BLaER1 treated with 17β-estradiol and CSF1 and Interleukin-3, amounts not matched to agents 10 nM and 100 nM (cell line): ENCODE measurements around the gene EVI2A.

Experiments used
- H3K27ac ChIP-seq, 11 experiments: shearing (Covaris generic); formaldehyde crosslinking; 2 replicates each; pipeline ENCODE4 v1.8.1; 2022
- H3K27me3 ChIP-seq, 11 experiments: shearing (Covaris generic); formaldehyde crosslinking; 2 replicates each; pipeline ENCODE4 v1.8.1; 2022
- H3K36me3 ChIP-seq, 11 experiments: shearing (Covaris generic); formaldehyde crosslinking; 2 replicates each; pipeline ENCODE4 v1.8.1; 2022
- H3K4me1 ChIP-seq, 10 experiments: shearing (Covaris generic); formaldehyde crosslinking; 2 replicates each; pipeline ENCODE4 v1.8.1; 2022
- H3K4me2 ChIP-seq, 11 experiments: shearing (Covaris generic); formaldehyde crosslinking; 2 replicates each; pipeline ENCODE4 v1.8.1; 2022
- H3K4me3 ChIP-seq, 10 experiments: shearing (Covaris generic); formaldehyde crosslinking; 2 replicates each; pipeline ENCODE4 v1.8.1; 2022
- H3K9ac ChIP-seq, 11 experiments: shearing (Covaris generic); formaldehyde crosslinking; 2 replicates each; pipeline ENCODE4 v1.8.1; 2022
- H3K9me3 ChIP-seq, 11 experiments: shearing (Covaris generic); formaldehyde crosslinking; replicated peaks in 1 of 11; 2 replicates each; pipeline ENCODE4 v1.8.1; 2022
- H4K20me1 ChIP-seq, 11 experiments: shearing (Covaris generic); formaldehyde crosslinking; 2 replicates each; pipeline ENCODE4 v1.8.1; 2022
- Cebpa-rat ChIP-seq, 11 experiments: shearing (Covaris generic); IDR thresholded peaks; 2 replicates each; pipeline ENCODE4 v1.8.1; 2022

Gene EVI2A

DNA sequence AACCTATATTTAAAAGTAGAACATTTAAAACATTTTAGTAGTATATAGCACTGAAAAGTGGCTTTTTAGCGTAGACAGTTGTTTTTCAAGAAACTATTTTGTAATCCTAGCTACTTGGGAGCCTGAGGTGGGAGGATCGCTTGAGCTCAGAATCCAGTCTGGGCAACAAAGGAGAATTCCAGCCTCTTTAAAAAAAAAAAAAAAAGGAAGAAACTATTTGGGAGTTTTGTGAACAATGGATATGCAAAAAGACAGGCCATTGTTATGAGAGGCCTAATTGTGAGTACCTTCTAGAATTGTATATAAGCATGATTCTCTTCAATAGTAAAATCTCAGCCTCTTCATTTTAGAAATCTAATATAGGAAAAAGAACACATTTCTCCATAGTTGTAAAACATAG lies 42.0 kb downstream of the EVI2A start:
- Histone ChIP-seq H3K9ac (no peak overlapping the region), H3K36me3 (peaks cover 36 to 90% (median 62%) of the 10 kb centered on the region in 11 experiments), H3K27me3 (no peaks in the 10 kb centered on the region), H3K9me3 (0 out of 22 replicates have a peak, but pooled peaks cover 0 to 5% (median 0%) of the 10 kb centered on the region in 11 experiments), H3K4me3 (no peak overlapping the region), H3K4me2 (no peak overlapping the region), H3K4me1 (peaks cover 0 to 10% (median 0%) of the 10 kb centered on the region in 10 experiments; a peak in 7 of 20 replicates), H3K27ac (no peak overlapping the region), H4K20me1 (no peaks in the 10 kb centered on the region)
- TF ChIP-seq Cebpa-rat (IDR thresholded peaks at IDR 0.05) = no peak

DNA sequence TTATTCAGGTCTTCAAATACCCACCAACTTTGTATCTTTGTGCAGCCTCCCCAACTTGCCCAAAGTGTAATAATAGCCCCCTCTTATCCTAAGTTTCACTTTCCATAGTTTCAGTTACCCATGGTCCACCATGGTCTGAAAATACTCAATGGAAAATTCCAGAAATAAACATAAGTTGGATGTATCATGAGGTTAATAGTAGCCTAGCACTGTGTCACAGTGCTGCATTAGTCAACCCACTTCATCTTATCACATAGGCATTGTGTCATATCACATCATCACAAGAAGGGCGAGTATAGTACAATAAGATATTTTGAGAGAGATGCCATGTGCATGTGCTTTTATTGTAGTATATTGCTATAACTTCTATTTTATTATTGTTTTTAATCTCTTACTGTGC lies 46.3 kb downstream of the EVI2A start:
- no peaks in the 10 kb centered on the region for H3K27me3 ChIP-seq
- H3K9me3 ChIP-seq = no peaks in the 10 kb centered on the region
- peaks cover 40 to 86% (median 61%) of the 10 kb centered on the region in 11 experiments for H3K36me3 ChIP-seq
- no peaks in the 10 kb centered on the region for H4K20me1 ChIP-seq
- peaks cover 0 to 35% (median 0%) of the 10 kb centered on the region in 10 experiments; a peak in 8 of 20 replicates for H3K4me1 ChIP-seq
- no peak for TF ChIP-seq Cebpa-rat (IDR thresholded peaks at IDR 0.05)
- H3K9ac ChIP-seq = no peak overlapping the region
- peak overlapping the region in 2 of 11 experiments; percentile 58 to 74; a peak in 3 of 22 replicates for H3K4me2 ChIP-seq
- H3K4me3 ChIP-seq = no peak overlapping the region
- H3K27ac ChIP-seq = peak overlapping the region in 6 of 11 experiments; percentile 27 to 57 (median 34); a peak in 7 of 22 replicates

DNA sequence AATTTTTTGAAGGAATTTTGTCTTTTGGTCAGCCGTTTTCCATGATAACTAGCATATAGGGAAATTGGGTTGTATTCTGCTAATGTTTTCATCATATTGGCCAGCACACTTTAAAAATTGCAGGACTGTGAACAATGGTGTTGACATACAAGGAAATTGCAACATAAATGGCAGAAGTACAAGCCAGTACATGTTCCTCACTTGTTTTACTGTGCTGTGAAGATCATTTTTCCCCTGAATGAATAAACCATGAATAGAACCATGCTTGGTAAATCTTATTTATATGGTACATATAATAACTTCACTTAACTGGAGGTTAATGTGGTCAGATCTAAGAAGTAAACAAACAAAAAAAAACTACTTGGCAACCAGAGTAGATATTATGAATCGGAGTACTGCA lies 47.2 kb downstream of the EVI2A start:
- Histone ChIP-seq H3K4me1 (peaks cover 0 to 39% (median 0%) of the 10 kb centered on the region in 10 experiments; a peak in 8 of 20 replicates), H3K4me2 (peak overlapping the region in 6 of 11 experiments; percentile 8 to 74 (median 26); a peak in 8 of 22 replicates), H3K27ac (peak overlapping the region in 6 of 11 experiments; percentile 28 to 57 (median 34); a peak in 11 of 22 replicates), H4K20me1 (no peaks in the 10 kb centered on the region), H3K27me3 (no peaks in the 10 kb centered on the region), H3K36me3 (peaks cover 46 to 88% (median 67%) of the 10 kb centered on the region in 11 experiments), H3K9me3 (no peaks in the 10 kb centered on the region), H3K4me3 (no peak overlapping the region), H3K9ac (no peak overlapping the region)
- TF ChIP-seq Cebpa-rat (IDR thresholded peaks at IDR 0.05) = peak in 2 of 11 experiments; percentile 25 to 46; a peak in 4 of 22 replicates

DNA sequence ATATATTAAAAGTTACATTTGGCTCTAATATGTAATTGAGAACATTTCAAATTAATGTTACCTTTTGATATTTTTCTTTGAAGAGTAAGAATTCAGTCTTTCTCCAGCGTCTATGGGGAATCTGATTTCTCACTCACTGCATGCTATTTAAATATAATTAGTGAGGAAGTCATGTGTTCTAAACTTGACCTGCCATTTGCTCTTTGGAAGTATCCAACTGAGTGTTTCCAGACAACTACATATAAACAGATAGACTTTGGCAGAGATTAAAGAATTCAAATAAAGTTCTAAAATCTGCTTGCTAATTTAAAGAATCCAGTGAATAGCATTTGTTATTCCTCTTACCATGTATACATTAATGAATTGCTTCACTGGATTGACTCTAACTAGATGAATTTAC lies 47.9 kb downstream of the EVI2A start:
- Histone ChIP-seq H3K36me3 (peaks cover 48 to 88% (median 71%) of the 10 kb centered on the region in 11 experiments), H3K27ac (peak overlapping the region in 4 of 11 experiments; percentile 28 to 57 (median 34); a peak in 4 of 22 replicates), H3K4me2 (peak overlapping the region in 2 of 11 experiments; percentile 51 to 74; a peak in 4 of 22 replicates), H3K9ac (no peak overlapping the region), H3K4me3 (no peak overlapping the region), H3K9me3 (no peaks in the 10 kb centered on the region), H3K4me1 (peaks cover 0 to 39% (median 0%) of the 10 kb centered on the region in 10 experiments; a peak in 8 of 20 replicates), H3K27me3 (no peaks in the 10 kb centered on the region), H4K20me1 (no peaks in the 10 kb centered on the region)
- no peak for TF ChIP-seq Cebpa-rat (IDR thresholded peaks at IDR 0.05)

DNA sequence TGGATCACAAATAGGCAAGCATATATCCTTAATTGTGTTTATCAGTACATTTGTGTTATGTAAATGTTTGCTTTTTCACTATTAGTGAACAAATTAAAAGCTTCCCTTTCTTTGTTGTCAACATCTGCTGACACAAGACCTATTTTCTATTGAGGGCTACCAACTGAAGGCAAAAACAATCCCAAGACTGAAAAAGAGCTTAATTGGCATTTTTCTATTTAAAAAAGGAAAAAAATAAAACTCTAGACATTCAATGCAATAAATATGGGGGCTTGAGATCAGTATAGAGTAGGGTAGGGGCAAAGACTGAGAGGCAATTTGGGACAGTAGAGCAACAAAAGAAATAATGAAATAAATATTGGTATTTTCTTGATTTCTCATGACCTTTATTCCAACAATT lies 48.6 kb downstream of the EVI2A start:
- TF ChIP-seq Cebpa-rat (IDR thresholded peaks at IDR 0.05) = no peak
- Histone ChIP-seq H3K4me3 (no peak overlapping the region), H3K9ac (no peak overlapping the region), H3K27me3 (no peaks in the 10 kb centered on the region), H4K20me1 (no peaks in the 10 kb centered on the region), H3K4me2 (peak overlapping the region in 3 of 11 experiments; percentile 6 to 74 (median 51); a peak in 5 of 22 replicates), H3K36me3 (peaks cover 54 to 92% (median 76%) of the 10 kb centered on the region in 11 experiments), H3K9me3 (no peaks in the 10 kb centered on the region), H3K4me1 (peaks cover 0 to 39% (median 0%) of the 10 kb centered on the region in 10 experiments; a peak in 8 of 20 replicates), H3K27ac (peak overlapping the region in 2 of 11 experiments; percentile 34 to 57; a peak in 3 of 22 replicates)

DNA sequence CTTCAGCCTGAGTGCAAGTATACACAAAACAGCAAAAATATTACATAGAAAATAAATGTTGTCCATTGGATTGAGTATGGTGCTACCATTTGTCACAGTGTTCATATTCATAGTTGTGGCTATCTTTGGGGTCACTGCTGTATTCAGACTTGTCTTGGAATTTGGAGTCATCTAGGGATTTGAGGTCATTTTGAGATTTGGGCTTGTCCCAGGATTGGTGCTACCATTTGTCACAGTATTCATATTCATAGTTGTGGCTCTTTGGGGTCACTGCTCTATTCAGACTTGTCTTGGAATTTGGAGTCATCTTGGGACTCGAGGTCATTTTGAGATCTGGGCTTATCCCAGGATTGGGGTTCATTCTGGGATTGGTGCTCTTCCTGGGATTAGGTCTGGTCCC lies 49.2 kb downstream of the EVI2A start:
- H4K20me1 ChIP-seq = no peaks in the 10 kb centered on the region
- peak overlapping the region in 2 of 11 experiments; percentile 34 to 57; a peak in 2 of 22 replicates for H3K27ac ChIP-seq
- peak overlapping the region in 2 of 11 experiments; percentile 51 to 74; a peak in 5 of 22 replicates for H3K4me2 ChIP-seq
- peaks cover 0 to 39% (median 0%) of the 10 kb centered on the region in 10 experiments; a peak in 8 of 20 replicates for H3K4me1 ChIP-seq
- no peaks in the 10 kb centered on the region for H3K9me3 ChIP-seq
- no peak overlapping the region for H3K4me3 ChIP-seq
- TF ChIP-seq Cebpa-rat (IDR thresholded peaks at IDR 0.05) = no peak
- H3K27me3 ChIP-seq = no peaks in the 10 kb centered on the region
- H3K36me3 ChIP-seq = peaks cover 54 to 92% (median 76%) of the 10 kb centered on the region in 11 experiments
- H3K9ac ChIP-seq = no peak overlapping the region

DNA sequence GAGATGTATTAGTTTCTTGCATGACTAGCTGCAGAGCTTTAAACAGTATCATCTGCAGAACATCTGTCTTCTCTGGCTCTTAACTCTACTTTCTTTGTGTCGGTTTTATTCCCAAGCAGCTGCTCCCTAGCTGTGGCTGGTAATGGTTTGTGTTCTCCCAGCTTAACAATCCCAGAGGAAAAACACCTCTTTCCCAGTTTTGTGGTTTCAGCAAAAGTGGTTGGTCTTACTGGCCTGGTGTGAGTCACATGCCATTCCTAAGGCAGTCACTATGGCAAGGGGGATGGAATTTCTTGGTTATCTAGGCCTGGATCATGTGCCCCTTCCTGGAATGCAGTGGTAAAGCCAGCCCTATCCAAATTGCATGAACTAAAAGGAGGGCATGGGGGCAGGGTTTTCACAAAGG lies 51.8 kb downstream of the EVI2A start:
- H3K27ac ChIP-seq = no peak overlapping the region
- peaks cover 62 to 94% (median 81%) of the 10 kb centered on the region in 11 experiments for H3K36me3 ChIP-seq
- no peaks in the 10 kb centered on the region for H3K9me3 ChIP-seq
- H3K4me1 ChIP-seq = peaks cover 0 to 31% (median 0%) of the 10 kb centered on the region in 10 experiments; a peak in 8 of 20 replicates
- H3K9ac ChIP-seq = no peak overlapping the region
- TF ChIP-seq Cebpa-rat (IDR thresholded peaks at IDR 0.05) = no peak
- H3K4me3 ChIP-seq = no peak overlapping the region
- no peaks in the 10 kb centered on the region for H4K20me1 ChIP-seq
- H3K27me3 ChIP-seq = no peaks in the 10 kb centered on the region
- no peak overlapping the region; a peak in 1 of 22 replicates for H3K4me2 ChIP-seq

DNA sequence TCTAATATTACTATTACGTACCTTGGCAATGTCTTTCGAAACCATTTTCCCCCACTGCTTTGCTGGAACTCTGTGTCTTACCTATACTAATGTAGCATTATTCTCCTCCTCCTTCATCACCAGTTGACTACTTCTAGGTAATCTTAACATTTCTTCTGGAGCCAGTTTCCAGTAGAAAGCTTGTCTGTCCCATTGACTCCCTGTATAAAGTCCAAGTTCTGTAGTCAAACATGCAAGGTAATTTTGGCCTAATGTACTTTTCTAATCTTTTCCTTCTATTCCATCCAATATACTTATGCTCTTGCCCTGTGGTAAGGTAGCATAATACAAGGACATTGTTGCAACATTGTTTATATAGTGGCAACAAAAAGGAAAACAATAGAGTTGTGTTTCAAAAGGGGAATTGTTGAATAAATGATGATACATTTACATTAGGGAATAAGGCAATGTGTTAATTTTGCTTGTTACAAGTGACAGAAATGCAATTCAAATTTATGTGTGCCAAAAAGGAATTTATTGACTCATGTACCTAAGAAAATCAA lies 52.3 kb downstream of the EVI2A start:
- Histone ChIP-seq H3K9ac (no peak overlapping the region), H3K27ac (no peak overlapping the region), H3K36me3 (peaks cover 62 to 94% (median 80%) of the 10 kb centered on the region in 11 experiments), H4K20me1 (no peaks in the 10 kb centered on the region), H3K4me2 (no peak overlapping the region), H3K27me3 (no peaks in the 10 kb centered on the region), H3K9me3 (no peaks in the 10 kb centered on the region), H3K4me1 (peaks cover 0 to 26% (median 0%) of the 10 kb centered on the region in 10 experiments; a peak in 8 of 20 replicates), H3K4me3 (no peak overlapping the region)
- TF ChIP-seq Cebpa-rat (IDR thresholded peaks at IDR 0.05) = no peak
